SIG-M5 treated with dmso at 0.1 percent for 504 hours (cell line): Measurements from ENCODE around the gene APBA3.
A peak's percentile ranks its signal among the peaks of the same experiment; 100 is the strongest.

Experiments used
- DNase-seq: peaks from one replicate; lab custom pipeline; 2025; ENCODE audit not compliant: unreplicated experiment; lab: John Stamatoyannopoulos, UW

Gene APBA3

GRCh38 chr19:3721887-3722442 lies 39.5 kb downstream of the APBA3 start:
- no peak for DNase-seq

GRCh38 chr19:3721131-3721886 lies 40.2 kb downstream of the APBA3 start:
- peak; percentile 63 for DNase-seq

- no peak for DNase-seq
These were observed 41.1 kb downstream of the APBA3 start for GRCh38 chr19:3720349-3720917.

GRCh38 chr19:3719868-3720267 lies 41.6 kb downstream of the APBA3 start:
- DNase-seq, result no peak

GRCh38 chr19:3716147-3716668 lies 45.3 kb downstream of the APBA3 start:
- DNase-seq, result no peak

- no peak for DNase-seq
These were observed 48.6 kb downstream of the APBA3 start for GRCh38 chr19:3712663-3713611.

GRCh38 chr19:3710265-3710812 lies 51.2 kb downstream of the APBA3 start:
- DNase-seq, result peak; percentile 43

GRCh38 chr19:3708207-3708931 lies 53.1 kb downstream of the APBA3 start, which contains the start of gene TJP3:
TJP3 (plus strand) TSS chr19:3708384; CDS start chr19:3728433, 20,049 bp downstream.
- DNase-seq, result no peak

GRCh38 chr19:3707868-3708206 lies 53.7 kb downstream of the APBA3 start:
- no peak for DNase-seq

GRCh38 chr19:3701200-3701599 lies 60.3 kb downstream of the APBA3 start:
- DNase-seq, result no peak
